ENCODE results near the gene CASP4.
"Not testable (repeated sequence)": the region's sequence is repeated elsewhere in the genome, so short reads cannot be mapped to it uniquely, and the experiment has no call there.

The CASP4 gene

GRCh38 chr11:104968355-104968855 is at the start of gene CASP4:
CASP4 (minus strand) TSS chr11:104968574; CDS start chr11:104968525, 49 bp downstream.
- DNase-seq (ENCODE audit: low read depth in 2 of 3, low spot score in 1 of 3), result no peak

GRCh38 chr11:105007463-105007862 is 39.1 kb upstream of the CASP4 start:
- no peak for DNase-seq (ENCODE audit: low read depth in 2 of 3, low spot score in 1 of 3)

- no peak for DNase-seq (ENCODE audit: low read depth in 2 of 3, low spot score in 1 of 3)
Measured at GRCh38 chr11:105005451-105005845, 37.1 kb upstream of the CASP4 start.

GRCh38 chr11:105004021-105004420 is 35.6 kb upstream of the CASP4 start:
- DNase-seq (ENCODE audit: low read depth in 2 of 3, low spot score in 1 of 3), result no peak

GRCh38 chr11:105003151-105003550 is 34.8 kb upstream of the CASP4 start:
- DNase-seq (ENCODE audit: low read depth in 2 of 3, low spot score in 1 of 3), result no peak

- DNase-seq (ENCODE audit: low read depth in 2 of 3, low spot score in 1 of 3), result peak; percentile 28 to 61 (median 35)
Measured at GRCh38 chr11:105000797-105001196, 32.4 kb upstream of the CASP4 start.

- peak in 1 of 3 donors; percentile 3 for DNase-seq (ENCODE audit: low read depth in 2 of 3, low spot score in 1 of 3)
Measured at GRCh38 chr11:105000167-105000566, 31.8 kb upstream of the CASP4 start.

- no peak for DNase-seq (ENCODE audit: low read depth in 2 of 3, low spot score in 1 of 3)
Measured at GRCh38 chr11:104999721-105000120, 31.3 kb upstream of the CASP4 start.

GRCh38 chr11:104997288-104997687 is 28.9 kb upstream of the CASP4 start:
- DNase-seq (ENCODE audit: low read depth in 2 of 3, low spot score in 1 of 3), result no peak

- no peak for DNase-seq (ENCODE audit: low read depth in 2 of 3, low spot score in 1 of 3)
Measured at GRCh38 chr11:104995001-104995408, 26.6 kb upstream of the CASP4 start.

GRCh38 chr11:104992781-104993180 is 24.4 kb upstream of the CASP4 start:
- DNase-seq (ENCODE audit: low read depth in 2 of 3, low spot score in 1 of 3), result no peak

- DNase-seq (ENCODE audit: low read depth in 2 of 3, low spot score in 1 of 3), result no peak
Measured at GRCh38 chr11:104991994-104992393, 23.6 kb upstream of the CASP4 start.

GRCh38 chr11:104984808-104985207 is 16.4 kb upstream of the CASP4 start:
- no peak for DNase-seq (ENCODE audit: low read depth in 2 of 3, low spot score in 1 of 3)

- no peak for DNase-seq (ENCODE audit: low read depth in 2 of 3, low spot score in 1 of 3)
Measured at GRCh38 chr11:104979839-104980238, 11.5 kb upstream of the CASP4 start.

GRCh38 chr11:104973616-104974015 is 5.2 kb upstream of the CASP4 start:
- no peak for DNase-seq (ENCODE audit: low read depth in 2 of 3, low spot score in 1 of 3)

- not testable (repeated sequence) for DNase-seq (ENCODE audit: low read depth in 2 of 3, low spot score in 1 of 3)
Measured at GRCh38 chr11:104972924-104973323, 4.5 kb upstream of the CASP4 start.

- DNase-seq (ENCODE audit: low read depth in 2 of 3, low spot score in 1 of 3), result no peak
Measured at GRCh38 chr11:104970756-104971155, 2.4 kb upstream of the CASP4 start.

GRCh38 chr11:104968856-104969776 is 742 bp upstream of the CASP4 start:
- DNase-seq (ENCODE audit: low read depth in 2 of 3, low spot score in 1 of 3), result no peak

GRCh38 chr11:104967534-104968354 is 630 bp downstream of the CASP4 start:
- no peak for DNase-seq (ENCODE audit: low read depth in 2 of 3, low spot score in 1 of 3)

GRCh38 chr11:104965735-104966134 is 2.6 kb downstream of the CASP4 start:
- no peak for DNase-seq (ENCODE audit: low read depth in 2 of 3, low spot score in 1 of 3)

GRCh38 chr11:104964247-104964646 is 4.1 kb downstream of the CASP4 start:
- DNase-seq (ENCODE audit: low read depth in 2 of 3, low spot score in 1 of 3), result no peak

- DNase-seq (ENCODE audit: low read depth in 2 of 3, low spot score in 1 of 3), result no peak
Measured at GRCh38 chr11:104962852-104963251, 5.5 kb downstream of the CASP4 start.

All from stimulated activated CD4-positive, alpha-beta T cell treated with anti-CD3 and anti-CD28 coated beads, Interleukin-12 subunit alpha, Interleukin-12 subunit beta, amount 100 ng/mL, for 48 hours (primary cell).